ENCODE data around the gene PRR35.

DNA sequence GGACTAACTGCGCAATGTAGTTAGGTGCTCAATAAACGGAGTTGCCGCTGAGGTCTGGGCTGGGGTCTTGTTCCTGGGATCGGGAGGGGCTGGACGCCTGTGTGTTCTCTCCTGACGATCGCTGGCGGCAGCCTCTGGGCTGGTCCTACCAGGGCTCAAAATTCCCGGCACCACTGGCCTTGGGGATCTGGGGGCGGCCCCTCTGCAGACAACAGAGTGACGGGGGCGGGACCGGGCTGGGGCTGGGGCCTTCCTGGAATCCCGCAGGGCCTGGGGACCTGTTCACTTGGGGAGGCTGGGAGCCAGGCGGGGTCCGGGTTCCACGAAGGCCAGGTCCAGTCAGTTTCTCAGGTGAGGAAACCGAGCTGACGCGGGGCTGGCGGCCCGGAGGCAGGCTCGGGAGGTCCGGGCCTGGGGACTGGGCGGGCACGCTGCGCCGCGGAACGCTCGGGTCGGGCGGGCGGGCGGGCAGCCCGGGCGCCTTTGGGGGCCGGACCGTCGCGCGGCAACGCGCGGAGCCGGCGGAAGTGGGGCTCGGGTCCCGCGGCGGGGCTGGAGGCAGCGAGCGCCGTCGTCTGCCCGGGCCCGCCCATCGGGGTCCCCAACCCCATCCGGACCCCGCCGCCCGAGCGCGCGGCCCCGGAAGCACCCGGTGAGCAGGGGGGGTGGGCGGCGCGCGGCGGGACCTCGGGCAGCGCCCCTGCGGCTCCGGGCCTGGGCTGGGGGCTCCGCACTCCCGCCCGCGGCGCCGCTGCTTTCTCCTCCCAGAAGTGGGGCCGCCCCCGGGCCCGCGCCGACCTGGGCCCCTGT, 9.5 kb downstream of the PRR35 start, which contains the start of gene PIGQ:
- TF ChIP-seq, protein P1, sequence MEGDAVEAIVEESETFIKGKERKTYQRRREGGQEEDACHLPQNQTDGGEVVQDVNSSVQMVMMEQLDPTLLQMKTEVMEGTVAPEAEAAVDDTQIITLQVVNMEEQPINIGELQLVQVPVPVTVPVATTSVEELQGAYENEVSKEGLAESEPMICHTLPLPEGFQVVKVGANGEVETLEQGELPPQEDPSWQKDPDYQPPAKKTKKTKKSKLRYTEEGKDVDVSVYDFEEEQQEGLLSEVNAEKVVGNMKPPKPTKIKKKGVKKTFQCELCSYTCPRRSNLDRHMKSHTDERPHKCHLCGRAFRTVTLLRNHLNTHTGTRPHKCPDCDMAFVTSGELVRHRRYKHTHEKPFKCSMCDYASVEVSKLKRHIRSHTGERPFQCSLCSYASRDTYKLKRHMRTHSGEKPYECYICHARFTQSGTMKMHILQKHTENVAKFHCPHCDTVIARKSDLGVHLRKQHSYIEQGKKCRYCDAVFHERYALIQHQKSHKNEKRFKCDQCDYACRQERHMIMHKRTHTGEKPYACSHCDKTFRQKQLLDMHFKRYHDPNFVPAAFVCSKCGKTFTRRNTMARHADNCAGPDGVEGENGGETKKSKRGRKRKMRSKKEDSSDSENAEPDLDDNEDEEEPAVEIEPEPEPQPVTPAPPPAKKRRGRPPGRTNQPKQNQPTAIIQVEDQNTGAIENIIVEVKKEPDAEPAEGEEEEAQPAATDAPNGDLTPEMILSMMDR (conservative IDR thresholded peaks at IDR 0.05), result no peak
- peak; percentile 80; the same call in 1 of the 2 replicates for TF ChIP-seq ZFX (IDR thresholded peaks at IDR 0.05)
